Measurements from ENCODE around the gene RNU1-2.
"Not testable (repeated sequence)": the region's sequence is repeated elsewhere in the genome, so short reads cannot be mapped to it uniquely, and the experiment has no call there.

RNU1-2 gene

GRCh38 chr1:16927256-16927655 lies 31.5 kb downstream of the RNU1-2 start:
- no peak for DNase-seq (ENCODE audit: low read depth)

- no peak for DNase-seq (ENCODE audit: low read depth)
Measured at GRCh38 chr1:16927711-16928485, 32.1 kb downstream of the RNU1-2 start.

GRCh38 chr1:16929146-16930041 lies 33.6 kb downstream of the RNU1-2 start:
- not testable (repeated sequence) for DNase-seq (ENCODE audit: low read depth)

- not testable (repeated sequence) for DNase-seq (ENCODE audit: low read depth)
Measured at GRCh38 chr1:16931206-16931934, 35.6 kb downstream of the RNU1-2 start.

GRCh38 chr1:16933945-16934344 lies 38.2 kb downstream of the RNU1-2 start:
- not testable (repeated sequence) for DNase-seq (ENCODE audit: low read depth)

GRCh38 chr1:16936580-16936979 lies 40.8 kb downstream of the RNU1-2 start:
- not testable (repeated sequence) for DNase-seq (ENCODE audit: low read depth)

GRCh38 chr1:16938351-16939321 lies 42.9 kb downstream of the RNU1-2 start:
- DNase-seq (ENCODE audit: low read depth), result no peak

- DNase-seq (ENCODE audit: low read depth), result not testable (repeated sequence)
Measured at GRCh38 chr1:16939386-16940180, 43.8 kb downstream of the RNU1-2 start.

- no peak for DNase-seq (ENCODE audit: low read depth)
Measured at GRCh38 chr1:16944038-16944437, 48.3 kb downstream of the RNU1-2 start.

- DNase-seq (ENCODE audit: low read depth), result not testable (repeated sequence)
Measured at GRCh38 chr1:16945512-16945911, 49.7 kb downstream of the RNU1-2 start.
